A549 (cell line): ENCODE results near the gene DHRS3. TPM values are rescaled to one million over a fixed set of nuclear protein-coding genes. Genes with fewer than 3 reads are reported as not detected.

ENCODE experiments used
- ATAC-seq, 2 experiments: fragments of 200-7000 bp in 1 of 2; fragments of >200 bp in 1 of 2; cut with Nextera tagmentation in 1 of 2; cut with Tn5 transposase in 1 of 2; 3 replicates each; pipeline versions ENCODE4 v1.8.0 to v1.9.1; 2018 to 2020; ENCODE audit warnings: mild to moderate bottlenecking in 1 of 2, moderate library complexity in 1 of 2
- CTCF ChIA-PET: fragments of 300-600 bp; sonication (Branson Sonifier 250); formaldehyde crosslinking; extraction: SDS; loops from one replicate; lab custom pipeline; 2021; ENCODE audit warnings: antibody characterized with exemption, inconsistent platforms; lab: Yijun Ruan, JAX
- POLR2A ChIA-PET: fragments of 350-600 bp; formaldehyde crosslinking; extraction: SDS; loops from one replicate; lab custom pipeline; 2021; ENCODE audit warnings: antibody characterized with exemption, inconsistent platforms; lab: Yijun Ruan, JAX
- DNase-seq, 2 experiments: peaks; one replicate each; pipeline versions ENCODE4 v3.0.0 to v3.0.0-alpha.2; 2011 to 2016; ENCODE audit warnings: low read depth in 1 of 2, low spot score in 1 of 2
- FAIRE-seq: peaks from 2 replicates; lab custom pipeline; 2011; peaks lifted over from hg19 to GRCh38; lab: Jason Lieb, UNC
- H3K27ac ChIP-seq, 2 experiments: fragments of >200 bp; sonication (Bioruptor Twin); formaldehyde crosslinking; 3 replicates each; pipeline ENCODE4 v1.5.1; 2016 to 2017
- H3K4me1 ChIP-seq: fragments of >200 bp; sonication (Bioruptor Twin); formaldehyde crosslinking; 3 replicates; pipeline ENCODE4 v1.6.1; 2016
- H3K4me2 ChIP-seq: fragments of >200 bp; sonication (Bioruptor Twin); formaldehyde crosslinking; 3 replicates; pipeline ENCODE4 v1.6.1; 2016
- H3K4me3 ChIP-seq: fragments of >200 bp; sonication (Bioruptor Twin); formaldehyde crosslinking; 3 replicates; pipeline ENCODE4 v1.5.1; 2016
- H3K9me3 ChIP-seq: fragments of >200 bp; sonication (Bioruptor Twin); formaldehyde crosslinking; 3 replicates; pipeline ENCODE4 v1.6.1; 2016
- BHLHE40 ChIP-seq: IDR thresholded peaks from 2 replicates; pipeline ENCODE4 v1.6.1; 2012; ENCODE audit warnings: low read depth, low read length, inconsistent platforms
- CHD2 ChIP-seq: fragments of 150-350 bp; IDR thresholded peaks from 2 replicates; pipeline ENCODE4 v1.6.1; 2014; ENCODE audit warnings: low read length; ENCODE audit not compliant: partially characterized antibody
- CHD4 ChIP-seq: fragments of 200-600 bp; sonication (generic); IDR thresholded peaks from 2 replicates; pipeline ENCODE4 v1.6.1; 2016; ENCODE audit warnings: antibody characterized with exemption, mild to moderate bottlenecking, borderline replicate concordance
- CTCF ChIP-seq: fragments of >200 bp; sonication (Bioruptor Twin); formaldehyde crosslinking; IDR thresholded peaks from 3 replicates; pipeline ENCODE4 v1.5.1; 2016
- EHF ChIP-seq: fragments of 250-450 bp; sonication (Bioruptor Pico); IDR thresholded peaks from 2 replicates; pipeline ENCODE4 v1.5.0; 2020; ENCODE audit warnings: mild to moderate bottlenecking
- EHMT2 ChIP-seq: fragments of 200-600 bp; sonication (generic); IDR thresholded peaks from 2 replicates; pipeline ENCODE4 v1.6.1; 2016; ENCODE audit warnings: antibody characterized with exemption, low read depth, mild to moderate bottlenecking, moderate library complexity
- ESRRA ChIP-seq: fragments of 150-350 bp; IDR thresholded peaks from 2 replicates; pipeline ENCODE4 v1.6.1; 2014; ENCODE audit warnings: mild to moderate bottlenecking, low read length, borderline replicate concordance
- FOSB ChIP-seq: fragments of 250-450 bp; sonication (Bioruptor Pico); IDR thresholded peaks from 2 replicates; pipeline ENCODE4 v1.5.0; 2020; ENCODE audit warnings: mild to moderate bottlenecking, moderate library complexity
- FOSL2 ChIP-seq, 2 experiments: fragments of 450-650 bp in 1 of 2; fragments of >200 bp in 1 of 2; sonication (Bioruptor Twin) in 1 of 2; formaldehyde crosslinking; IDR thresholded peaks; 2 replicates each; pipeline versions ENCODE4 v1.5.0 to v1.6.1; 2016 to 2020; ENCODE audit warnings: mild to moderate bottlenecking in 1 of 2, moderate library complexity in 1 of 2
- FOXS1 ChIP-seq: fragments of 250-450 bp; sonication (Bioruptor Pico); IDR thresholded peaks from 2 replicates; pipeline ENCODE4 v1.5.0; 2020; ENCODE audit warnings: mild to moderate bottlenecking, moderate library complexity
- GATA3 ChIP-seq: IDR thresholded peaks from 2 replicates; pipeline ENCODE4 v1.6.1; 2012; ENCODE audit warnings: borderline replicate concordance
- HOXA7 ChIP-seq: fragments of 250-450 bp; sonication (Bioruptor Pico); IDR thresholded peaks from 2 replicates; pipeline ENCODE4 v1.5.0; 2020; ENCODE audit warnings: mild to moderate bottlenecking, moderate library complexity
- HOXB13 ChIP-seq: fragments of 250-450 bp; sonication (Bioruptor Pico); IDR thresholded peaks from 2 replicates; pipeline ENCODE4 v1.5.0; 2020; ENCODE audit warnings: low read depth, mild to moderate bottlenecking, moderate library complexity
- HOXB5 ChIP-seq: fragments of 250-450 bp; sonication (Bioruptor Pico); IDR thresholded peaks from 2 replicates; pipeline ENCODE4 v1.5.0; 2020; ENCODE audit warnings: mild to moderate bottlenecking, moderate library complexity
- JUN ChIP-seq, 2 experiments: fragments of >200 bp; sonication (Bioruptor Twin); formaldehyde crosslinking; IDR thresholded peaks; 2 replicates in 1 of 2; 3 replicates in 1 of 2; pipeline ENCODE4 v1.6.1; 2016 to 2017
- JUNB ChIP-seq: fragments of >200 bp; sonication (Bioruptor Twin); formaldehyde crosslinking; IDR thresholded peaks from 2 replicates; pipeline ENCODE4 v1.6.1; 2016
- MYC ChIP-seq: IDR thresholded peaks from 2 replicates; pipeline ENCODE4 v1.6.1; 2012; ENCODE audit warnings: mild to moderate bottlenecking, inconsistent platforms, low read length, improper control_type of control experiment, borderline replicate concordance
- NPAS2 ChIP-seq: fragments of 250-450 bp; sonication (Bioruptor Pico); IDR thresholded peaks from 2 replicates; pipeline ENCODE4 v1.8.0; 2022; ENCODE audit warnings: mild to moderate bottlenecking, moderate library complexity, borderline replicate concordance
- RARB ChIP-seq: fragments of 250-450 bp; sonication (Bioruptor Pico); IDR thresholded peaks from 2 replicates; pipeline ENCODE4 v1.8.0; 2021; ENCODE audit warnings: mild to moderate bottlenecking, moderate library complexity
- REST ChIP-seq: fragments of 200-600 bp; sonication (generic); IDR thresholded peaks from 2 replicates; pipeline ENCODE4 v1.6.1; 2016; ENCODE audit warnings: antibody characterized with exemption, mild to moderate bottlenecking, moderate library complexity
- SREBF2 ChIP-seq: fragments of 450-650 bp; IDR thresholded peaks from 2 replicates; pipeline ENCODE4 v1.6.1; 2014; ENCODE audit warnings: mild to moderate bottlenecking, moderate library complexity
- TFCP2L1 ChIP-seq: fragments of 250-450 bp; sonication (Bioruptor Pico); IDR thresholded peaks from 2 replicates; pipeline ENCODE4 v1.5.0; 2021; ENCODE audit warnings: mild to moderate bottlenecking
- TP53 ChIP-seq: fragments of 250-450 bp; sonication (Bioruptor Pico); IDR thresholded peaks from 2 replicates; pipeline ENCODE4 v1.5.0; 2021; ENCODE audit warnings: mild to moderate bottlenecking, moderate library complexity
- ZC3H11A ChIP-seq: fragments of 450-650 bp; IDR thresholded peaks from 2 replicates; pipeline ENCODE4 v1.6.1; 2014; ENCODE audit warnings: antibody characterized with exemption, mild to moderate bottlenecking
- ZFP36 ChIP-seq: fragments of 450-650 bp; IDR thresholded peaks from 2 replicates; pipeline ENCODE4 v1.6.1; 2014; ENCODE audit warnings: borderline replicate concordance; ENCODE audit not compliant: partially characterized antibody
- ZNF302 ChIP-seq: fragments of 250-450 bp; sonication (Bioruptor Pico); IDR thresholded peaks from 2 replicates; pipeline ENCODE4 v1.9.0; 2021; ENCODE audit warnings: inconsistent platforms, mild to moderate bottlenecking, moderate library complexity
- whole genome bisulfite sequencing: methylation state at CpG from one replicate; pipeline ENCODE4 v1.1.6; 2017; ENCODE audit errors: missing lambda C conversion rate; 5-methylcytosine and 5-hydroxymethylcytosine counted together
- polyA plus RNA-seq, 4 experiments: library from polyadenylated mRNA; depleted of rRNA in 3 of 4; stranded (reverse); fragments of >200 nt; fragmentation: RNase III in 1 of 4; extraction: RNeasy Plus Mini Kit Qiagen cat#74134 plus additional on column Dnase treatment in 1 of 4; gene quantifications; 2 replicates in 3 of 4; 3 replicates in 1 of 4; pipeline ENCODE4 v1.2.3, GENCODE V29; 2011 to 2017
- TF ChIP-seq, protein P1 (sequence below): fragments of >200 bp; sonication (Bioruptor Twin); formaldehyde crosslinking; IDR thresholded peaks from 3 replicates; pipeline ENCODE4 v1.6.1; 2016
- TF ChIP-seq, protein P2 (sequence below): fragments of 250-450 bp; sonication (Bioruptor Pico); IDR thresholded peaks from 2 replicates; pipeline ENCODE4 v1.5.0; 2020; ENCODE audit warnings: low read depth, mild to moderate bottlenecking, moderate library complexity
- TF ChIP-seq, protein P3 (sequence below): IDR thresholded peaks from 2 replicates; pipeline ENCODE4 v1.6.1; 2012; ENCODE audit warnings: low read depth, borderline replicate concordance
- TF ChIP-seq, protein P4 (sequence below): fragments of 150-350 bp; IDR thresholded peaks from 2 replicates; pipeline ENCODE4 v1.6.1; 2014; ENCODE audit warnings: low read depth, mild to moderate bottlenecking, low read length

The DHRS3 gene
- polyA plus RNA-seq, 2 of the 4 experiments (the other 2 are of a cell fraction): 62.7 to 79.7 TPM

DNA sequence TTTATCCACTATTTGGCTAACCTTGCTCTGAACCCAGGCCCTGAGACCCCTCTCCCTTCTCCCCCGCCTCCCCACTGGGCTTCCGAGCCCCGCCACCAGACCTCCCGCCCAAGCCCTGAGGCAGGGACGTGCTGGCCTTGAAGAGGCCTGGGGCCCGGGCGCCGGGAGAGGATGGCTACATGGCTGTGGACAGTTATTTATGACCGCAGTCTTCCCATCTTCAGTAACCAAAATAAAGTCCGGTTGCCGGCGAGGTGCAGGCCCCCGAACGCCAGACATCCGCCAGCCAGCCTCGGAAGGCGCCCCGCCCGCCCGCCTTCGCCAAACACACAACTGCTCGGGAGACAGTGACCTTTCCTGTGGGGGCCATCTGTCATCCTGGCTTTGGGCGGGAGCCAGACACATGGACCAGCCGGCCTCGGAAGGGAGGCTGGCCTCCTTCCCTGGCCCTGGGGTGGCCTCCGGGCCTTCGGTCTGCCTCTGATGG is 69.0 kb downstream of the DHRS3 start:
- no peak for FAIRE-seq
- peak in 1 of 2 experiments; percentile 50 for DNase-seq
- 39% methylated on average over 10 of the region's 27 CpGs for WGBS
- TF ChIP-seq JUN (IDR thresholded peaks at IDR 0.05) (no peak), EHMT2 (no peak), CHD2 (no peak), TFCP2L1 (CRISPR knock-in tag) (0 out of 2 replicates have a peak, but pooled peaks have one; percentile 23), CTCF (no peak), ZNF302 (CRISPR knock-in tag) (no peak), ZC3H11A (no peak), FOSL2 (IDR thresholded peaks at IDR 0.05) (no peak), FOSL2 (CRISPR knock-in tag; IDR thresholded peaks at IDR 0.05) (0 out of 2 replicates have a peak, but pooled peaks have one; percentile 3), GATA3 (no peak), HOXA7 (CRISPR knock-in tag) (no peak), MYC (no peak), TP53 (CRISPR knock-in tag) (peak; percentile 88), RARB (0 out of 2 replicates have a peak, but pooled peaks have one; percentile 69), BHLHE40 (no peak), EHF (peak; percentile 26; the same call in 1 of the 2 replicates), SREBF2 (no peak), CHD4 (no peak), HOXB5 (CRISPR knock-in tag) (0 out of 2 replicates have a peak, but pooled peaks have one; percentile 16), REST (no peak), JUNB (no peak), FOSB (CRISPR knock-in tag) (no peak), NPAS2 (CRISPR knock-in tag) (peak; percentile 33; the same call in 1 of the 2 replicates), HOXB13 (CRISPR knock-in tag) (0 out of 2 replicates have a peak, but pooled peaks have one; percentile 20), ZFP36 (no peak), ESRRA (no peak), FOXS1 (CRISPR knock-in tag) (0 out of 2 replicates have a peak, but pooled peaks have one; percentile 36)
- TF ChIP-seq, protein P1, sequence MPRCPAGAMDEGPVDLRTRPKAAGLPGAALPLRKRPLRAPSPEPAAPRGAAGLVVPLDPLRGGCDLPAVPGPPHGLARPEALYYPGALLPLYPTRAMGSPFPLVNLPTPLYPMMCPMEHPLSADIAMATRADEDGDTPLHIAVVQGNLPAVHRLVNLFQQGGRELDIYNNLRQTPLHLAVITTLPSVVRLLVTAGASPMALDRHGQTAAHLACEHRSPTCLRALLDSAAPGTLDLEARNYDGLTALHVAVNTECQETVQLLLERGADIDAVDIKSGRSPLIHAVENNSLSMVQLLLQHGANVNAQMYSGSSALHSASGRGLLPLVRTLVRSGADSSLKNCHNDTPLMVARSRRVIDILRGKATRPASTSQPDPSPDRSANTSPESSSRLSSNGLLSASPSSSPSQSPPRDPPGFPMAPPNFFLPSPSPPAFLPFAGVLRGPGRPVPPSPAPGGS: no peak
- TF ChIP-seq, protein P2, sequence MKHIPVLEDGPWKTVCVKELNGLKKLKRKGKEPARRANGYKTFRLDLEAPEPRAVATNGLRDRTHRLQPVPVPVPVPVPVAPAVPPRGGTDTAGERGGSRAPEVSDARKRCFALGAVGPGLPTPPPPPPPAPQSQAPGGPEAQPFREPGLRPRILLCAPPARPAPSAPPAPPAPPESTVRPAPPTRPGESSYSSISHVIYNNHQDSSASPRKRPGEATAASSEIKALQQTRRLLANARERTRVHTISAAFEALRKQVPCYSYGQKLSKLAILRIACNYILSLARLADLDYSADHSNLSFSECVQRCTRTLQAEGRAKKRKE (CRISPR knock-in tag): no peak
- TF ChIP-seq, protein P3, sequence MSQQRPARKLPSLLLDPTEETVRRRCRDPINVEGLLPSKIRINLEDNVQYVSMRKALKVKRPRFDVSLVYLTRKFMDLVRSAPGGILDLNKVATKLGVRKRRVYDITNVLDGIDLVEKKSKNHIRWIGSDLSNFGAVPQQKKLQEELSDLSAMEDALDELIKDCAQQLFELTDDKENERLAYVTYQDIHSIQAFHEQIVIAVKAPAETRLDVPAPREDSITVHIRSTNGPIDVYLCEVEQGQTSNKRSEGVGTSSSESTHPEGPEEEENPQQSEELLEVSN: 0 out of 2 replicates have a peak, but pooled peaks have one; percentile 23
- TF ChIP-seq, protein P4, sequence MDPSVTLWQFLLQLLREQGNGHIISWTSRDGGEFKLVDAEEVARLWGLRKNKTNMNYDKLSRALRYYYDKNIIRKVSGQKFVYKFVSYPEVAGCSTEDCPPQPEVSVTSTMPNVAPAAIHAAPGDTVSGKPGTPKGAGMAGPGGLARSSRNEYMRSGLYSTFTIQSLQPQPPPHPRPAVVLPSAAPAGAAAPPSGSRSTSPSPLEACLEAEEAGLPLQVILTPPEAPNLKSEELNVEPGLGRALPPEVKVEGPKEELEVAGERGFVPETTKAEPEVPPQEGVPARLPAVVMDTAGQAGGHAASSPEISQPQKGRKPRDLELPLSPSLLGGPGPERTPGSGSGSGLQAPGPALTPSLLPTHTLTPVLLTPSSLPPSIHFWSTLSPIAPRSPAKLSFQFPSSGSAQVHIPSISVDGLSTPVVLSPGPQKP: no peak
- POLR2A ChIA-PET: interaction anchor here (0.8 to 3.7 kb wide), 6 partner anchors 25 to 72 kb away, joined by 3 to 31 read pairs (median 4); partner anchors contain the start of gene DHRS3
- Histone ChIP-seq H3K27ac (peak overlapping the region; percentile 81 to 98), H3K9me3 (no peaks in the 10 kb centered on the region), H3K4me3 (no peak overlapping the region), H3K4me1 (peaks cover 38% of the 10 kb centered on the region), H3K4me2 (peak overlapping the region; percentile 94)
- peak in 1 of 2 experiments; percentile 34; a peak in 3 of 6 replicates for ATAC-seq
- CTCF ChIA-PET: no interaction called here
